Measurements from ENCODE around the gene SETX. TPM values are rescaled to one million over a fixed set of nuclear protein-coding genes. Genes with fewer than 3 reads are reported as not detected.

Gene SETX
- total RNA-seq, 1 donor from 2014 or later: 59.3 TPM

DNA sequence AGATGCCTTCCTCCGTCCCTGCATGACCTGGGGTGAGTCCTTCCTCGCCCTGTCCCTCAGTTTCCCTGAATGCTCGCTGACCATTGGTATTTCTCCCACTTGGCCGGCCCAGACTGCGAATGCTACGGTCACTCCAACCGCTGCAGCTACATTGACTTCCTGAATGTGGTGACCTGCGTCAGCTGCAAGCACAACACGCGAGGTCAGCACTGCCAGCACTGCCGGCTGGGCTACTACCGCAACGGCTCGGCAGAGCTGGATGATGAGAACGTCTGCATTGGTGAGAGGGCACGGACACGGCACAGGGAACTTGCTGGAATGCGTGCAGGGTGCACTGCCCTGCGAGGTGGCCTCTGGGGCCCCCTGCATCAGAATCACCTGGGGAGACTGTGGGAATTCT lies 115.8 kb downstream of the SETX start:
- H3K36me3 ChIP-seq: no peaks in the 10 kb centered on the region
- DNase-seq (peak; percentile 48), ATAC-seq (no peak)
- H3K4me3 ChIP-seq: no peak overlapping the region
- peaks cover 7% of the 10 kb centered on the region for H3K27me3 ChIP-seq (ENCODE audit: low read depth)
- TF ChIP-seq, protein P1, sequence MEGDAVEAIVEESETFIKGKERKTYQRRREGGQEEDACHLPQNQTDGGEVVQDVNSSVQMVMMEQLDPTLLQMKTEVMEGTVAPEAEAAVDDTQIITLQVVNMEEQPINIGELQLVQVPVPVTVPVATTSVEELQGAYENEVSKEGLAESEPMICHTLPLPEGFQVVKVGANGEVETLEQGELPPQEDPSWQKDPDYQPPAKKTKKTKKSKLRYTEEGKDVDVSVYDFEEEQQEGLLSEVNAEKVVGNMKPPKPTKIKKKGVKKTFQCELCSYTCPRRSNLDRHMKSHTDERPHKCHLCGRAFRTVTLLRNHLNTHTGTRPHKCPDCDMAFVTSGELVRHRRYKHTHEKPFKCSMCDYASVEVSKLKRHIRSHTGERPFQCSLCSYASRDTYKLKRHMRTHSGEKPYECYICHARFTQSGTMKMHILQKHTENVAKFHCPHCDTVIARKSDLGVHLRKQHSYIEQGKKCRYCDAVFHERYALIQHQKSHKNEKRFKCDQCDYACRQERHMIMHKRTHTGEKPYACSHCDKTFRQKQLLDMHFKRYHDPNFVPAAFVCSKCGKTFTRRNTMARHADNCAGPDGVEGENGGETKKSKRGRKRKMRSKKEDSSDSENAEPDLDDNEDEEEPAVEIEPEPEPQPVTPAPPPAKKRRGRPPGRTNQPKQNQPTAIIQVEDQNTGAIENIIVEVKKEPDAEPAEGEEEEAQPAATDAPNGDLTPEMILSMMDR (IDR thresholded peaks at IDR 0.05): no peak
- peaks cover 23% of the 10 kb centered on the region for H3K4me1 ChIP-seq
- H3K27ac ChIP-seq: no peak overlapping the region
- intact Hi-C loops (cut with DNase I): no loop called here
- no peaks in the 10 kb centered on the region for H3K9me3 ChIP-seq

DNA sequence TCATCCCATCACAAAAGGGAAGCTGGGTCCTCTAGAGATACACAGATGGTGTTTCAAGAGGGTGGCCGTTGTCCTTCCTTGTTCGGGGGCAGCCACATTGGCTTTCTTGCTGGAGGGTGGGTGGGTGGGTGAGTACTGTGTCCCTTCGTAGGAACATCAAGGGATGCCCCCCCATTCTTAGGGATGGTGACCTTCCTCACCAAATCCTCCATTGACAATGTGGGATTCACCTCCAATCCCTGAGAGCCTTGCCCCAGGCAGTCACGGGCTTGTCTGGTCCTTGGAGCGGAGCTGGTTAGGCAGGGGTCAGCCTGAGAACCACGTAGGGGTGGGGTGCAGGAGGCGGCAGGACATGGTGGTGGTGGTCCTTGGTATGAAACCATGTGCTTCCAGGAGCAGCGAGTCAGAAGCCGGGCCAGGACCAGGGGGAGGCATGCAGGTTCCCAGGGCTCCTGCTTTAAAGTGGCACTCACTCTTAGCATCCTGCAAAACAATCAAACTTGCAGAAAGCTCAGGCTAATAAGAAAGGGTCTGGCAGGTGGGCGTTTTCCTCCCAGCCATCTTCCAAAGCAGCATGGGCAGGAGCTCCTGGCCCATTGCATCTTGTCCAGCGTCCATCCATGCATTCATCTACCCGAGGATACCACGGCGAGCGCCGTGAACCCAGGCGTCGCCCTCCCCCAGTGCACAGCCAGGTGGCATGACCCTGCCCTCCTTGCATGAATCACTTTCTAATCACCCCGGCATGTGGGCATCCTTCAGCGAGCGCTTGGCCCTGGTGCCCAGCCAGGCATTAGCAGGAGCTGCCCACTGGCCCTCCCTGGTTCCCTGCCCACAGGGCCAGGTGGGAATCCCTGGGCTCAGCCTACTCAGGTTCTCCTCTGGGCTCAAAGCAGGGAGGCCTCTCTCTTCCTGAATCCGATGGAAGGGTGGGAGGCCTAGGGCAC lies 116.5 kb downstream of the SETX start:
- intact Hi-C loops (cut with DNase I): no loop called here
- H3K4me1 ChIP-seq: peaks cover 22% of the 10 kb centered on the region
- no peak overlapping the region for H3K4me3 ChIP-seq
- DNase-seq (peak; percentile 32), ATAC-seq (no peak)
- H3K36me3 ChIP-seq: no peaks in the 10 kb centered on the region
- TF ChIP-seq, protein P1 (IDR thresholded peaks at IDR 0.05): no peak
- H3K9me3 ChIP-seq: no peaks in the 10 kb centered on the region
- H3K27ac ChIP-seq: no peak overlapping the region
- peaks cover 7% of the 10 kb centered on the region for H3K27me3 ChIP-seq (ENCODE audit: low read depth)

DNA sequence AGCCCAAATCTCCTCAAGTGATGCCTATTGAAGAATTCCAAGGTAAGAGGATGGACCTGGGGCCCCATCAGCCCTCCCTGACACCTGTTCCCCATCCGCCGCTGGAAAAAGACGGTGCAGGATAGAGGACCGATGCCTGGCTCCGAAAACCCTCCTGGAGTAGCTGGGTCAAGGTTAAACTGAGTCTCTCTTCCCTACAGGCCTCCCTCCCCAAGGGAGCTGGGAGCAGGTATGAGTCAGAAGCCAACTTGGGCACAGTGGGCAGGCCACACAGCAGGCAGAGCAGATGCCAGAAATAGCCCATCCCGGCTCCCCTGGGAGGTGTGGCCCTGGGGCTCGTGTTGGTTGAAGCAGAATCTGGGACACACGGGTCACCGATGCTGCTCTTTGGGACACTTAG lies 117.3 kb downstream of the SETX start:
- no peak overlapping the region for H3K4me3 ChIP-seq
- intact Hi-C loops (cut with DNase I): no loop called here

DNA sequence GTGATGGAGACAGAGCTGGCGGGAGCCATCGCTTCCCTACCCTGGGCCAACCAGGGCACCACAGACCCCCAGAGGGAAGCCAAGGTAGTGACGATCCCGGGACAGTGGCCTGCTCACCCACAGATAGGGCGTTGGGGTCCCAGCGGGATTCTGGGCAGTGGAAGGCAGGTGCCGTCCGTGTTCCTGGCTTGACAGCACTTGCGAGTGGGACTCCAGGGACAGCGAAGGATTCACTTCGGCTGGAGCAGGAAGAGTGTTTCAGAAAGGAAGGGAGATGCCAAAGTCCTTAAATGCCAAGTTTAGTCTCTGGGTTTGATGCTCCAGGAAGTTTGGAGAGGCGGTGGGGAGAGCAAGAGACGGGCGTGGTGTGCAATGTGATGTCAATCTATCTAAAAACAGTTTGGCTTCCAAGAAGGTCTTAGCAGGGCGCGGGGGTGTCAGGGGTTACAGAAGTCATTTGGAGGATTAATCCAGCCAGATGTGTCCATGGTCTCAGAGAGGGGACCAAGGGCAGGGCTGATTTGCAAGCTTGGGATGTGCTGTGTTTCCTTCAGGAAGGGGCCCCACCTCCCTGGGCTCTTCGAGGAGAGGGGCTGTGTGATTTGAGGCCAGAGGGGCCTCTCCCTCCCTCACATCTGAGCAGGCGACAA lies 118.0 kb downstream of the SETX start:
- intact Hi-C loops (cut with DNase I): no loop called here
- H3K9me3 ChIP-seq: no peaks in the 10 kb centered on the region
- ATAC-seq: no peak
- H3K4me1 ChIP-seq: peaks cover 10% of the 10 kb centered on the region
- peaks cover 11% of the 10 kb centered on the region for H3K27me3 ChIP-seq (ENCODE audit: low read depth)
- no peak for DNase-seq
- no peaks in the 10 kb centered on the region for H3K36me3 ChIP-seq
- H3K27ac ChIP-seq: no peak overlapping the region
- TF ChIP-seq, protein P1 (IDR thresholded peaks at IDR 0.05): peak; percentile 36
- H3K4me3 ChIP-seq: no peak overlapping the region

More for the DNA sequence above, 117.3 kb downstream of the SETX start:
- H3K4me1 ChIP-seq: peaks cover 14% of the 10 kb centered on the region
- no peaks in the 10 kb centered on the region for H3K36me3 ChIP-seq
- H3K9me3 ChIP-seq: no peaks in the 10 kb centered on the region
- TF ChIP-seq, protein P1 (IDR thresholded peaks at IDR 0.05): no peak
- ATAC-seq (no peak), DNase-seq (no peak)
- H3K27ac ChIP-seq: no peak overlapping the region
- peaks cover 4% of the 10 kb centered on the region for H3K27me3 ChIP-seq (ENCODE audit: low read depth)

DNA sequence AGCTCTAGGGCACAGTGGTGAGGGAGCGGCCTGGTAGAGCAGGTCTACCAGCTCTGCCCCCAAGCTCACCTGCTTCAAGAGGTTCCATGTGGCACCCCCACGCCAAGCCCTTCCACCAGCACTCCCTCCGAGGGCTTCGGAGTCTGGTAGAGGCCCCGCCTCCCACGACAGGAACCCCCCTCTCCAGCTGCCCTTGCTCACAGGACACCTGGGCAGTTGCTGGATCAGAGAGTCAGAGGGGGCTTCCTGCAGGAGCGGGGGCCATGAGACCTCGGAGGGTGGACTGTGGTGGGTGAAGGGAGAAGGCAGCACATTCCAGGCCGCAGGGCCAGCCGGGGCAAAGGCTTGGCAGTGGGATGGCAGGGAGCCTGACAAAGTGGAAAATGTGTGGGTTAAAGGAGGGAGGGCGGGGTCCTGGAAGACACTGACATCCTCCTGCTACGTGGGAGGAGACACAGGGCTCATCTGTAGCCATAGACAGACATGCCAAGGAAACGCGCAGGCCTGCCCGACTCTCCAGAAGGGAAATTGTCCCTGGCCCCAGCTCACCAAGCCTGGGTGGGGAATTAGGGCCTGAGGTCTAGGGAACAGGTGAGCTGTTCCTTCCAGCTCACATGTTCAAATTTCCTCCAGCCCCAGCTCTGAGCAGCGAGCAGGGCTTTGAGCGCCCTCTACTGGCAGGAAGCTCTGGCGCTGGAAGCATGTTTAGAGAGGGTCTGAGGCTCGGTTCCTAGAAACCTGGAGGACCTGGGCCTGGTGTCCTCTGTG lies 118.7 kb downstream of the SETX start:
- Histone ChIP-seq H3K27me3 (ENCODE audit: low read depth) (peaks cover 18% of the 10 kb centered on the region), H3K9me3 (no peaks in the 10 kb centered on the region), H3K27ac (no peak overlapping the region), H3K36me3 (no peaks in the 10 kb centered on the region), H3K4me3 (no peak overlapping the region), H3K4me1 (peaks cover 10% of the 10 kb centered on the region)
- TF ChIP-seq, protein P1 (IDR thresholded peaks at IDR 0.05): peak; percentile 97
- ATAC-seq (peak in 1 of 2 donors; percentile 25), DNase-seq (peak; percentile 84)
- intact Hi-C loops (cut with DNase I): no loop called here

Data from lower lobe of right lung (tissue), 2 donors.